ENCODE measurements around the gene CPE.

Gene CPE

GRCh38 chr4:165508372-165509120, 129.7 kb downstream of the CPE start:
- no peak for DNase-seq (ENCODE audit: low read depth, low spot score)

GRCh38 chr4:165512424-165512823, 133.6 kb downstream of the CPE start:
- DNase-seq (ENCODE audit: low read depth, low spot score), result no peak

- DNase-seq (ENCODE audit: low read depth, low spot score), result no peak
Measured at GRCh38 chr4:165514739-165515138, 135.9 kb downstream of the CPE start.

DNA sequence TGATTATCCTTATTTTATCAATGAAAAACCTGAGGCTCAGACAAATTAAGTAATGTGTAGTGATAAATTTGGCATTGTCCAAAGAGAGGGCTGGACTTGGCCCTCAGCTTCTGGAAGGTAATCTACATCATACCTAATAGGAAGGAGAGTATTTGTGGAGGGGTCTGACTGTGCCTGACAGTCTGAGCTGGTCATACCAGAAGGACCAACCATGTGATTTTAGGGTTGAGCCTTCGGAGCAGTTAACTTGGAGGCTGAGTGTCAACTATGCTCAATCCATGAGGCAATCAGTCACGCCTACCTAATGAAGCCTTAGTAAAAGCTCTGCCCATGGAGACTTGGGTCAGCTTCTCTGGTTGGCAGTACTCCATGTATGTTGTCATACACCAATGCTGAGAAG, 136.4 kb downstream of the CPE start:
- DNase-seq (ENCODE audit: low read depth, low spot score), result no peak

DNA sequence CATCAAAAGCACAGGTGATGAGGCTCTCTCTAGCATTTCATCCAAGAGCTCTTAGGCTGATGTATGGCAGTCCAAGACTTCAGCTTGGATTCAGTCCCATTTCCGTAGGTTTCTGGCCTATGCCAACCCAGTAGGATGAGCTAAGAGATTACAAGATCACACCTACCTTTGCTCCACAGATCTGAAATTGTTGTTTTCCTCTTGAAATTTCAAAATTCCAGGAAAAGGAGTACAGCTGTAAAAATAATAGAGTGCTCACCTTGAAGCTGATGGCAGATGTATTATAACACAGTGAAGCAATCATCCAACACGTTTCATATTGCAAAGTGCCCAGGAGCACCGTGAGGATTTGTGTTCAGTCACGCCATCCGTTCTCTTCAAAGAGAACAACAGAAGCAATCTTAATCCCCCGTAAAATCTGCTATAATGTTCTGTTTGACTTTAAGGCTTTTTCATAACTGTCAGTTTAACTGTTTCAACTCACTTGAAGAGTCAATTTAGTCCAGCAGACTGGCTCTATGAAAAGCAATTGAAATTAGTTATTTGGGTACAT, 137.5 kb downstream of the CPE start:
- DNase-seq (ENCODE audit: low read depth, low spot score), result no peak

DNA sequence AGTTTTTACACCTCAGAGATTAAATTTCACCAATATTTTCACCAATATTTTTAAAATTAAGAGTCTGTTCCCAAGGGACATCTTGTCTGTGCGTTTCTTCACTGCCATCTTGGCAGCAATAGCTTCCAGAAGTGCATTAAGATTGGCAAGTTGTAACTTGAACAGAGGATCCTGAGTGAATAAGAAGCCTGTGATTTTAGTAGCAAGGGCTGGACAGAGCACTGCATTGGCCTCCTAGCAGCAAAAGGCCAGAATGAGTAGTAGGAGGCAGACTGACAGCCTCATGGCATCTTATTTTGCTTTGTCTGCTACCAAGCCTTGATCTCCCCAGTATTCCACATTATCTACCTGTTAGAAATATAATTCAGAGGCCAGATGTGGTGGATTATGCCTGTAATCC, 138.4 kb downstream of the CPE start:
- DNase-seq (ENCODE audit: low read depth, low spot score), result no peak

- DNase-seq (ENCODE audit: low read depth, low spot score), result no peak
Measured at GRCh38 chr4:165518024-165518616, 139.3 kb downstream of the CPE start.

DNA sequence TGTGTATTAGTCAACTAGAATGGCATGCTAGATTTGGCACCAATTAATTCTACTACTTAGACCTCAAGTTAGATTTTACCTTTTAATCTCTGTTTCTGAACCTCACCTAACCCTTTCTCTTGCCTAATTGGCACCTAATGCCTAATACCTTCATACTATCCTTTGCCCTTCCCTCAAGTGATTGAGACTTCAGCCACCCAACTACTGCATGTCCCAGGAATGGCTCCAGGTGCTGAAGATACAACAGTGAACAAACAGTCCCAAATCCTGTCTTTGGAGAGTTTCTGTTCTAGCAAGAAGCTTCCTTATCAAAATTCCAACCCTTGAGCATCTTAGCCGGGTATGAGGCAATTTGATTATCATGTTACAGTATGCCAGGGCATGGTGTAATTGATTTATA, 139.9 kb downstream of the CPE start:
- no peak for DNase-seq (ENCODE audit: low read depth, low spot score)

GRCh38 chr4:165519591-165519990, 140.8 kb downstream of the CPE start:
- DNase-seq (ENCODE audit: low read depth, low spot score), result no peak

GRCh38 chr4:165520086-165520485, 141.3 kb downstream of the CPE start:
- no peak for DNase-seq (ENCODE audit: low read depth, low spot score)

DNA sequence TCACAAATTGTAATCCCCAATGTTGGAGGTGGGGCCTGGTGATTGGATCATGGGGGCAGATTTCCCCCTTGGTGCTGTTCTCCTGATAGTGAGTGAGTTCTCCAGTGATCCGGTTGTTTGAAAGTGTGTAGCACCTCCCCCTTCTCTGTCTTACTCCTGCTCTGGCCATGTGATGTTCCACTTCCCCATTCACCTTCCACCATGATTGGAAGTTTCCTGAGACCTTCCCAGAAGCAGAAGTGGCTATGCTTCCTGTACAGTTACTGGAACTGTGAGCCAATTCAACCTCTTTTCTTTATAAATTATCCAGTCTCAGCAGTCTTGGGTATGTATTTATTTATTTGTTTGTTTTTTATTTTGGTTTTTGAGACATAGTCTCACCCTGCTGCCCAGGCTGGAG, 143.2 kb downstream of the CPE start:
- no peak for DNase-seq (ENCODE audit: low read depth, low spot score)

- no peak for DNase-seq (ENCODE audit: low read depth, low spot score)
Measured at GRCh38 chr4:165524532-165525190, 145.9 kb downstream of the CPE start.

GRCh38 chr4:165532976-165533375, 154.2 kb downstream of the CPE start:
- no peak for DNase-seq (ENCODE audit: low read depth, low spot score)

GRCh38 chr4:165537028-165537648, 158.3 kb downstream of the CPE start:
- no peak for DNase-seq (ENCODE audit: low read depth, low spot score)

DNA sequence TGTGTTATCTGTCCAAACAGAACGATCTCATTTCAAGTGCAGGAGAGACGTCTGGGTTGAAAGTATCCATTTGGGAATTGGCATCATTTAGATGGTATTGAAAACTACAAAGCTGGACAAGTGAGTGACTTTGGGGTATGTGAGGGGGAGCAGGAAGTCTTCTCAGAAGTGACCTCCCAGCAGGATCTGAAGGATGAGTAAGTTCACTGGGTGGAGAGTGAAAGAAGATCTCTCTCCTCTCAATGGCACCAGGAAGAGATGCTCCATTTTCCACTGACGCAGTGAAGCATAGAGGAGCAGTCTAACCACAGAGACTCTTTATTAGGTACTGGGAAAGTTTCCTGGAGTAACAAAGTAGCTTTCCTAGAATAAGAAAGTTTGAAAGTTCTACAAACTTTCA, 161.0 kb downstream of the CPE start:
- no peak for DNase-seq (ENCODE audit: low read depth, low spot score)

DNA sequence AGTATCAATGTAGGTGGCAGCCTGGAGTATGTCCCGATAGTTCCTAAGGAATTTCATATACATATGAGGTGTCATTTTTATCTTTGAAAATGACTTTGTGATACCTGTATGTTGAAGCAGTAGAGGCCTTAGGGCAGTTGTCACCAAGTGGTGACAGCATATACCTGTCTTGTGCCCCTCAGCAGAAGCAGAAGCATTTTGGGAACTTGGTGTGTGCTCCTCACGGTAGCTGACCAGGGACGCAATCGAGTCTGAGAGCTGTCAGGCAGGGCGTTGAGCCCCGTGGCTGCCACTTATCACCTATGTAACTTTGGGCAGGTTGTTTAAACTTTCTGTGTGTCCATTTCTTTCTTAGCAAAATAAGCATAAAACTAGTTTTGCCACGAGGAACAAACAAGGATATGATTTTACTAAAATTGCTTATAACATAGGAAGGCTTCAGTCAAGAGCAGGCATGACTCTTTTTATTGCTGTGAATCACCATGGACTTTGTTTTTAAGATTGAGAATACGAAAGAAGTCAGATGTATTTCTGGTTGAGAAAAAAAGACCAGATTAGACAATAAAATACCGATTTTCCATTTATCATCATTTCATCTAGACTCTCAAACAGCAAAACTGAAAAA, 161.5 kb downstream of the CPE start:
- DNase-seq (ENCODE audit: low read depth, low spot score), result no peak

DNA sequence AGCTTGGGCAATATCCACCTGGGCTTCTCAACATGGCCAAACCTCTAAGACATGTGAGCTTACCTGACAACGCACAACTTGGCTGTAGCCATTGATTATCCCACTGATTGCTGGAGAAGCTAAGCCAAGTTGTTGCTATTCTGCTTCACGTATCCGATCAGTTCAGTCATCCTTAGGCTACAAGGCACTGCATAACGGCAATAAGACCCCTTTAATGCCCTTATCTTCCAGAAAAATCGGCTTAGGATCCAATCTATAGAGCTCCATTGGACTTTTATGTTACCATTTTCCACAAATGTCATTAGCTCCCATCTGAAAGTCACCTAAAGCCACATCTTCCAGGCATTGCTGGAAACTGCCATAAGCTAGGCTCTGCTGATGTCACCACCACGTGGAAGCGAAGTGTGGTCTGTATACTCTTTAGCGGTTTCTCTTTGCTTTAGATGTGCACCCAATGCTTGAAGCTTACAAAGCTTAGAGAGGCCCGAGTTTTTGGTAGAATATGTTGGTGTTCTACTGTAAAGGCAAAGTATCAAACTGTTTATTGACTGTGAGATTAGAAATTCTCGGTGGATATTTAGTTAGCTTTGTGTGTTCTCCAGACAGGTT, 163.1 kb downstream of the CPE start:
- DNase-seq (ENCODE audit: low read depth, low spot score), result no peak

DNA sequence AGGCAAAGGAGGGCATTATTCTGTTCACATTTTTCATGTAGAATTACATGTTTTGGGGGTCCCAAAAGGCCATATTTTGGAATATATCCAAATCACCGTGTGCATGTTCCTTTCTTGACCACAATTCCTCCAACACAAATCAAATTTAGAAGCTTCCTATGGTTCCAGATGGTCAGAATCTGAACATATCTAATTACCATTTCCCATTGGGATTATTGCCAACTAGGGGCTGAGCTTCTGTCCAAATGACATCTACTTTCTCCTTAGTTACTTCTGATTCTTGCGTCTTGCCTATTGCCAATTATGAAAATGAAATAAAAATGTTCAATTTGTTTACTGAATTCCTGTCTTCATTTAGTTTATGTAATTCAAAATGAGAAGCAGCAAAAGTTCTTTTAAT, 163.7 kb downstream of the CPE start:
- DNase-seq (ENCODE audit: low read depth, low spot score), result no peak

All from activated naive CD8-positive, alpha-beta T cell treated with anti-CD3 and anti-CD28 coated beads, Interleukin-2, amount 50 U/mL, for 16 hours (primary cell).